A673 (cell line): ENCODE data around the gene SCYL1.

Source experiments
- CTCF ChIP-seq: fragments of 300-800, 200-600 bp; sonication (generic); conservative IDR thresholded peaks from 2 replicates; pipeline ENCODE4 v1.5.1; 2017; ENCODE audit warnings: low read depth, mild to moderate bottlenecking, antibody characterized with exemption, low read length, moderate library complexity, mixed read lengths
- EZH2 ChIP-seq: fragments of 200-600 bp; sonication (generic); IDR thresholded peaks from 2 replicates; pipeline ENCODE4 v1.6.1; 2017; ENCODE audit warnings: borderline replicate concordance, low read depth, mild to moderate bottlenecking, mixed read lengths, antibody characterized with exemption, low read length; ENCODE audit not compliant: poor library complexity, severe bottlenecking

DNA sequence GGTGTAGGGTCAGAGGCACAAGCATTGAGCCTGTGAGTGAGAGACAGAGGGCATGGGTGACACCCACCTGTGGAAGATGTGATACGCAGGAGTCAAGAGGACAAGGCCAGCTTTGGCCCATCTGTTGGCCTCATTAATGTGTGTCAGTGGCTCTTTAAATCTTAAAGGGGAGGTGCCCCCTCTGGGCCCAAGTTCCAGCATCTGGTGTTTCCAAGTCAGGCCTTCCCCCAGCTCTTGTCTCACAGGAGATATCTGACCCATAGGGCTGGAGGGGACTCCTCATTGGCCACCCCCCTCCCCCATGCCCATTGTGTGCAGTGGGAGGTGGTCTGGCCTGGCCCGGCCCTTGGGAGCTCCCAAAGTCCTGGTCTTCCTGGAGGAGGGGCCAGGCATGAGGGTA lies 61.8 kb downstream of the SCYL1 start:
- TF ChIP-seq CTCF (no peak), EZH2 (no peak)
